ENCODE measurements around the gene RPL18. TPM values are rescaled to one million over a fixed set of nuclear protein-coding genes. Genes with fewer than 3 reads are reported as not detected.

RPL18 gene
- total RNA-seq, 1 donor from 2014 or later: 1,772 TPM

GRCh38 chr19:48613024-48613851 is 5.7 kb downstream of the RPL18 start:
- H3K36me3 Mint-ChIP-seq (ENCODE audit: low read depth): peaks cover 14% of the 10 kb centered on the region
- H3K9me3 Mint-ChIP-seq: no peaks in the 10 kb centered on the region
- TF ChIP-seq CTCF (conservative IDR thresholded peaks at IDR 0.05): no peak
- peaks cover 12% of the 10 kb centered on the region for H3K27me3 Mint-ChIP-seq (ENCODE audit: low read depth)
- no peak for DNase-seq (ENCODE audit: low read depth, low spot score)
- H3K27ac Mint-ChIP-seq (ENCODE audit: unreplicated experiment): no peak overlapping the region
- H3K4me3 Mint-ChIP-seq: peak overlapping the region; percentile 76
- peaks cover 37% of the 10 kb centered on the region for H3K4me1 Mint-ChIP-seq

GRCh38 chr19:48611872-48612271 is 7.1 kb downstream of the RPL18 start:
- peak overlapping the region; percentile 74 for H3K4me3 Mint-ChIP-seq
- peaks cover 12% of the 10 kb centered on the region for H3K27me3 Mint-ChIP-seq (ENCODE audit: low read depth)
- no peak overlapping the region for H3K27ac Mint-ChIP-seq (ENCODE audit: unreplicated experiment)
- no peak for TF ChIP-seq CTCF (conservative IDR thresholded peaks at IDR 0.05)
- H3K4me1 Mint-ChIP-seq: peaks cover 27% of the 10 kb centered on the region
- no peaks in the 10 kb centered on the region for H3K9me3 Mint-ChIP-seq
- H3K36me3 Mint-ChIP-seq (ENCODE audit: low read depth): peaks cover 12% of the 10 kb centered on the region
- no peak for DNase-seq (ENCODE audit: low read depth, low spot score)

- DNase-seq (ENCODE audit: low read depth, low spot score): no peak
- Mint-ChIP-seq H3K4me1 (peaks cover 14% of the 10 kb centered on the region), H3K36me3 (ENCODE audit: low read depth) (peaks cover 5% of the 10 kb centered on the region), H3K4me3 (peak overlapping the region; percentile 15), H3K27me3 (ENCODE audit: low read depth) (peaks cover 9% of the 10 kb centered on the region), H3K27ac (ENCODE audit: unreplicated experiment) (no peak overlapping the region), H3K9me3 (no peaks in the 10 kb centered on the region)
- TF ChIP-seq CTCF (conservative IDR thresholded peaks at IDR 0.05): no peak
Measured at GRCh38 chr19:48609571-48610108, 9.3 kb downstream of the RPL18 start.

GRCh38 chr19:48608798-48609263 is 10.1 kb downstream of the RPL18 start:
- H3K27ac Mint-ChIP-seq (ENCODE audit: unreplicated experiment): peak overlapping the region; percentile 75
- H3K9me3 Mint-ChIP-seq: no peaks in the 10 kb centered on the region
- DNase-seq (ENCODE audit: low read depth, low spot score): no peak
- H3K4me3 Mint-ChIP-seq: peak overlapping the region; percentile 75
- H3K36me3 Mint-ChIP-seq (ENCODE audit: low read depth): peaks cover 3% of the 10 kb centered on the region
- H3K27me3 Mint-ChIP-seq (ENCODE audit: low read depth): peaks cover 7% of the 10 kb centered on the region
- peaks cover 7% of the 10 kb centered on the region for H3K4me1 Mint-ChIP-seq
- peak; percentile 50 for TF ChIP-seq CTCF (conservative IDR thresholded peaks at IDR 0.05)

- H3K36me3 Mint-ChIP-seq (ENCODE audit: low read depth): no peaks in the 10 kb centered on the region
- no peak for TF ChIP-seq CTCF (conservative IDR thresholded peaks at IDR 0.05)
- peaks cover 4% of the 10 kb centered on the region for H3K4me1 Mint-ChIP-seq
- H3K4me3 Mint-ChIP-seq: no peak overlapping the region
- no peaks in the 10 kb centered on the region for H3K9me3 Mint-ChIP-seq
- peaks cover 4% of the 10 kb centered on the region for H3K27me3 Mint-ChIP-seq (ENCODE audit: low read depth)
- DNase-seq (ENCODE audit: low read depth, low spot score): no peak
- H3K27ac Mint-ChIP-seq (ENCODE audit: unreplicated experiment): no peak overlapping the region
Measured at GRCh38 chr19:48607359-48607755, 11.6 kb downstream of the RPL18 start.

Measured in neural crest cell (in vitro differentiated cells).